ENCODE measurements around the gene EEA1.

DNA sequence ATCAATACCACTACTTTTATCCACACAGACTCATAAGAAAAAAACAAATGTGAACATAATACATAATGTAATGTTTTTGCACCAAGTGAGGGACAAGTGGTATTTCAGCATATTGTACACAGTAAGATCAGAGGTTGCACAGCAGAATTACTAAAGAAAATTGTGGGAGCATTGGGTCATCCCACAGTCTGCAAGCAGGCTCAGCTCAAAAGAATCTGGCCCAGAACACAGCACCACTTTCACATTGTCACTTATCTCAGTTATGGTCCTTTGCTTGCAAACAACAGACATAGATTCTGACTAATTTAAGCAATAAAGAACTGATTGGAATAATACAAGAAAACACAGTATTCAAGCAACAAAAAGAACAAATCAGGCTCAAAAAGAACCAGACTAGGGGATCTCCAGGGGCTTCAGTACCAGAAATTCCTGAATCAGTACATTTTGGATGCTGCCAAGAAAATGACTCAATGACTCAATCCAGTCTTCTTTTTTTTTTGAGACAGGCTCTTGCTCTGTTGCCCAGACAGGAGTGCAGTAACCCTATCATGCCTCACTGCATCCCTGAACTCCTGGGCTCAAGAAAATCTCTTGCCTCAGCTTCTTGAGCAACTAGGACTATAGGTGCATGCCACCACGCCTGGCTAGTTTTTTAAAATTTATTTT, 42.9 kb upstream of the EEA1 start:
- TF ChIP-seq, protein P1, sequence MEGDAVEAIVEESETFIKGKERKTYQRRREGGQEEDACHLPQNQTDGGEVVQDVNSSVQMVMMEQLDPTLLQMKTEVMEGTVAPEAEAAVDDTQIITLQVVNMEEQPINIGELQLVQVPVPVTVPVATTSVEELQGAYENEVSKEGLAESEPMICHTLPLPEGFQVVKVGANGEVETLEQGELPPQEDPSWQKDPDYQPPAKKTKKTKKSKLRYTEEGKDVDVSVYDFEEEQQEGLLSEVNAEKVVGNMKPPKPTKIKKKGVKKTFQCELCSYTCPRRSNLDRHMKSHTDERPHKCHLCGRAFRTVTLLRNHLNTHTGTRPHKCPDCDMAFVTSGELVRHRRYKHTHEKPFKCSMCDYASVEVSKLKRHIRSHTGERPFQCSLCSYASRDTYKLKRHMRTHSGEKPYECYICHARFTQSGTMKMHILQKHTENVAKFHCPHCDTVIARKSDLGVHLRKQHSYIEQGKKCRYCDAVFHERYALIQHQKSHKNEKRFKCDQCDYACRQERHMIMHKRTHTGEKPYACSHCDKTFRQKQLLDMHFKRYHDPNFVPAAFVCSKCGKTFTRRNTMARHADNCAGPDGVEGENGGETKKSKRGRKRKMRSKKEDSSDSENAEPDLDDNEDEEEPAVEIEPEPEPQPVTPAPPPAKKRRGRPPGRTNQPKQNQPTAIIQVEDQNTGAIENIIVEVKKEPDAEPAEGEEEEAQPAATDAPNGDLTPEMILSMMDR (IDR thresholded peaks at IDR 0.05) = no peak
- TF ChIP-seq POLR2A (IDR thresholded peaks at IDR 0.05) = no peak
